Nephron progenitor cell (in vitro differentiated cells): ENCODE measurements around the gene PLOD3.

Experiments used
- DNase-seq: peaks from one replicate; pipeline ENCODE4 v3.0.0; 2021
- H3K27ac Mint-ChIP-seq: 2 replicates; pipeline ENCODE4 v1.8.0; 2021; ENCODE audit warnings: mild to moderate bottlenecking, moderate library complexity, mixed read lengths
- H3K27me3 Mint-ChIP-seq: 2 replicates; pipeline ENCODE4 v1.8.0; 2021; ENCODE audit warnings: mild to moderate bottlenecking, low read depth, mixed read lengths; ENCODE audit not compliant: poor library complexity
- H3K36me3 Mint-ChIP-seq: 2 replicates; pipeline ENCODE4 v1.8.0; 2021; ENCODE audit warnings: low read depth, mixed read lengths
- H3K4me1 Mint-ChIP-seq: 2 replicates; pipeline ENCODE4 v1.8.0; 2021; ENCODE audit warnings: mixed read lengths
- H3K4me3 Mint-ChIP-seq: 2 replicates; pipeline ENCODE4 v1.8.0; 2021; ENCODE audit warnings: mild to moderate bottlenecking, moderate library complexity, mixed read lengths
- H3K9me3 Mint-ChIP-seq: 2 replicates; pipeline ENCODE4 v1.8.0; 2021; ENCODE audit warnings: mild to moderate bottlenecking, moderate library complexity, mixed read lengths
- CTCF ChIP-seq: fragments of 200-600 bp; sonication (generic); IDR thresholded peaks from 2 replicates; pipeline ENCODE4 v1.5.0; 2021; ENCODE audit warnings: antibody characterized with exemption

The PLOD3 gene

GRCh38 chr7:101156277-101156676 lies 61.1 kb downstream of the PLOD3 start:
- peaks cover 4% of the 10 kb centered on the region for H3K9me3 Mint-ChIP-seq
- H3K27ac Mint-ChIP-seq = no peak overlapping the region
- DNase-seq = no peak
- peaks cover 47% of the 10 kb centered on the region for H3K4me1 Mint-ChIP-seq
- H3K36me3 Mint-ChIP-seq = peaks cover 36% of the 10 kb centered on the region
- H3K4me3 Mint-ChIP-seq = peak overlapping the region; percentile 15
- no peak for TF ChIP-seq CTCF
- peaks cover 25% of the 10 kb centered on the region for H3K27me3 Mint-ChIP-seq
